Stimulated activated CD8-positive, alpha-beta memory T cell treated with anti-CD3 and anti-CD28 coated beads, Interleukin-7, amount 100 ng/mL, for 1 hour (primary cell): ENCODE measurements around the gene HMG20B.
"Not testable (repeated sequence)": the region's sequence is repeated elsewhere in the genome, so short reads cannot be mapped to it uniquely, and the experiment has no call there.

ENCODE experiments used
- DNase-seq, 2 donors: peaks; one replicate each; pipeline ENCODE4 v3.0.0-alpha.2; 2020; ENCODE audit warnings: low read depth in 2 of 2

HMG20B gene

GRCh38 chr19:3572855-3573161, at the start of gene HMG20B:
TSS of gene HMG20B (plus strand) at chr19:3572944. CDS start at chr19:3573310, 366 bp downstream.
- no peak for DNase-seq

DNA sequence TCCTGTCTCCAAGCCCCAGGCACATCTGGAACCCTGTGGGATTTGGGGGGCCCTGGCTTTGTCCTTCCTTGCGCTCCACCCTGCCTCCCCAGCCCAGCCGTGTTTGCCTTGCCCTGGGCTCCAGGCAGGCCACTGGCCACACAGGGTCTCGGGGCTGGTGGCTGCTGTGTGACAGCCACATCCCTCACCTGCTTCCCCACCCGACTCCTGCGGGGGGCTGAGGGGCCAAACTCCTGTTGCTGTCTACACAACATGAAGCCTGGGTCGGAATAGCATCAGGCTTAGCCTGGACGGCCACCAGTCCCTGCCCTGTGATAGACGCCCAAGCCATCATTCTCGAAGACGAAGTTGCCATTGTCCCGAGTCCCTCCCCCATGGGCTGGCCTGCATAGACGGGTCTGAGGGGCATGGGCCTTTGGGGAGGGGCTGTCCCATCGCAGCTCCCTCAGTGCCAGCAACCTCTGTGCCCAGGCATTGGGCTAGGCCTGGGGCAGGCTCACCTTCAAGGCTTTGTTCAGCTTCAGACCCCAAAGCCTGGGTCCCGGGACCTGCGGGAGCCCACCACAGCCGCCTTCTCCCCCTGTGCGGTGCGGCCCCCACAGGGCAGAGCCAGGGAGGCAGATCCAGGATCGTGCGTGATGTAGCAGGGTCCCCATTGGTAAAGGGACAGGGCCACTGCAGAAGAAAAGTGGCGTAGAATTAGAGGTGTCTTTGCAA, 49.2 kb upstream of the HMG20B start:
- no peak for DNase-seq

GRCh38 chr19:3524078-3524842, 48.5 kb upstream of the HMG20B start:
- DNase-seq: no peak

GRCh38 chr19:3524904-3525451, 47.8 kb upstream of the HMG20B start:
- no peak for DNase-seq

DNA sequence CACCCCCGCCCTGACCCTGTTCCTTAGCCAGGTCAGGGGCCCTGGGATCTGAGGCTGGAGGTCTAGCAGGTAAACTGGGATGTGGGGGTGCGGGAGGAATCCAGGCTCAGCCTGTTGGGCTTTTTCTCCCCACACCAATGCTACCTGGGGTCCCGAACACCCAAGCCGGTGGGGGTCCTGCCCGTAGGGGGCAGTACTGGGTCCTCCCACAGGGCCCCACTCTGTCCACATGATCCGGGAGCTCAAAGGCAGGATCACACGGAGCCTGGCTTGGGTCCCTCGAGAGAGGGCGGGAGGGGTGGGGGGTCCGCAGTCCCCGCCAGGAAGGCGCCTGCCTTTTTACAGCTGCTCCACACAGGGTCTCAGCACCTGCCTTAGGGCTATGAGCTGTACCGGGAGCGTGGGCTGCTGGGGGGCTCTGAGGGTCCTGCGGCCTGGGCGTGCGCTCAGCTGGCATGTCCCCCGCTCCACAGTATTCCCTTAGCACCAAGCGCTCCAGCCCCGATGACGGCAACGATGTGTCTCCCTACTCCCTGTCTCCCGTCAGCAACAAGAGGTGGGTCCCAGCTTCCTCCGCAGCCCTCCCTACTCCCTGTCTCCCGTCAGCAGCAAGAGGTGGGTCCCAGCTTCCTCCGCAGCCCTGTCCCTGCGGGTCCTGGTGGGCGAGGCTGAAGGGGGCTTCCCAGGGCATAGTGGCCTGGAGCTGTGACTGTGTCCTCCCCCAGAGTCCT, 46.1 kb upstream of the HMG20B start:
- no peak for DNase-seq

GRCh38 chr19:3527238-3527910, 45.4 kb upstream of the HMG20B start:
- no peak for DNase-seq

DNA sequence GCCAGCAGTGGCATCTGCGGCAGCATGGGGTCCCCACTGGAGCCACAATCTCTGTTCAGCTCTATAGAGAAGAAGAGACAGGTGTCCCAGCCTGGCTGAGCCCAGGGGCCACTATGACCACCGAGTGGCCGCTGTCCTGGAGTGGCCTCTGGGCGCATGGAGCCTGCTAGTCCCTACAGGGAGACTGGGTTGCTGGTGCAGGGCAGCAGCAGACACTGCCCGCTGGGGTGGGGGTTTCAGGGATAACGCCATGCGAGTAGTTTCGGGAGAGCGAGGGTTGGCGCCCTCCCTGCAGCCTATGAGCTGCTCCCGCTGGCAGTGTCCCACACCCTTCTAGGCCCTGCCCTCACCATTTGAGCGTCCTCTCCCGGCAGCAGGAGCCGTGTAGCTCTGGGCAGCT, 44.7 kb upstream of the HMG20B start:
- DNase-seq: no peak

DNA sequence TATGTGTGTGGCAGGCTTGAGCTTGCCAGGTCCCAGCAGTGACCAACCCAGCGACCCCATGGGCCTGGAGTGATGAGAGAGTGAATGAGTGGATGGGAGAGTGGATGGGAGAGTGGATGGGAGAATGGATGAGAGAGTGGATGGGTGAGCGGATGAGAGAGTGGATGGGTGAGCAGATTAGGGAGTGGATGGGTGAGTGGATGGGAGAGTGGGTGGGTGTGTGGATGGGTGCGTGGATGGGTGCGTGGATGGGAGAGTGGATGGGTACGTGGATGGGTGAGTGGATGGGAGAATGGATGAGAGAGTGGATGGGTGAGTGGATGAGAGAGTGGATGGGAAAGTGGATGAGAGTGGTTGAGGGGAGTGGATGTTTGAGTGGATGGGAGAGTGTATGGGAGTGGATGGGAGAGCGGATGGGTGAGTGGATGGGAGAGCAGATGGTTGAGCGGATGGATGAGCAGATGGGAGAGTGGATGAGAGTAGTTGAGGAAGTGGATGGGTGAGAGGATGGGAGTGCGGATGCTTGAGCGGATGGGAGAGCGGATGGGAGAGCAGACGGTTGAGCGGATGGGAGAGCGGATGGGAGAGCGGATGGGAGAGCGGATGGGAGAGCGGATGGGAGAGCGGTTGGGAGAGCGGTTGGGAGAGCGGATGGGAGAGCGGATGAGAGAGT, 44.1 kb upstream of the HMG20B start:
- DNase-seq: no peak

GRCh38 chr19:3529299-3529698, 43.4 kb upstream of the HMG20B start:
- DNase-seq: not testable (repeated sequence)

GRCh38 chr19:3530389-3530788, 42.4 kb upstream of the HMG20B start:
- no peak for DNase-seq

GRCh38 chr19:3531716-3532115, 41.0 kb upstream of the HMG20B start:
- DNase-seq: no peak

DNA sequence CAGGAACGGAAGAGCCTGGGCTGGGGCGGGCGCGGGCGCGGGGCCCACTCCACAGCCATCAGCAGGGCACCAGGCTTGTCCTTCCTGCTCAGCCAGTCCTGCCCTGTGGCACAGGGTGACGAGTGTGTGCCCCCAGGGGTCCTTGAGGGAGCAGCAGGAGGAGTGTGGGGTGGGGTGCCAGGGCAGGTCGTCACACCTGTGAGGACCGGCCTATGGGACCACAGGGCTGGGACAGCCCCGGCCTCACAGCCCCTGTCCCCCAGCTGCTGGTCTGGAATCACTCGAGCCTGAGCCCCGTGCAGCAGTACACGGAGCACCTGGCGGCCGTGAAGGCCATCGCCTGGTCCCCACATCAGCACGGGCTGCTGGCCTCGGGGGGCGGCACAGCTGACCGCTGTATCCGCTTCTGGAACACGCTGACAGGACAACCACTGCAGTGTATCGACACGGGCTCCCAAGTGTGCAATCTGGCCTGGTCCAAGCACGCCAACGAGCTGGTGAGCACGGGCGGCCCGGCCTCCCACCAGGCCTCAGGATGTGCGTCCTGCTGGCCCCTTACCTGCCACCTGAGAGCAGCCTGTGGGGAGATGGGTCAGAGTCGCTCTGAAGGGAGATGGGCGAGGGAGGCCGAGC, 40.5 kb upstream of the HMG20B start:
- DNase-seq: no peak

DNA sequence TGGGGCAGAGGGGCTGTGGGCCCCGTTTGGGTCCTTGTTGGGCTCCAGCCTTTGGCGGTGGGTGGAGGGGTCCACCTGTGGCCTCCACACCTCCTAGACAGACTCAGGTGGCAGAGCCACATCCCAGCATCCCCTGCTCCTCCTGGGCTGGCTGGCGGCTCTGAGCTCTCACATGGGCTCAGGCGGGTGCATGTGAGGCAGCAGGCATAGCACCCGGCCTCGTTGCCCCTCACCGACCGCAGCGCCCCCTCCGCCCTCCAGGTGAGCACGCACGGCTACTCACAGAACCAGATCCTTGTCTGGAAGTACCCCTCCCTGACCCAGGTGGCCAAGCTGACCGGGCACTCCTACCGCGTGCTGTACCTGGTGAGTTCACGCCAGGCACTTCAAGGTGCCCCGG, 39.7 kb upstream of the HMG20B start:
- DNase-seq: no peak

DNA sequence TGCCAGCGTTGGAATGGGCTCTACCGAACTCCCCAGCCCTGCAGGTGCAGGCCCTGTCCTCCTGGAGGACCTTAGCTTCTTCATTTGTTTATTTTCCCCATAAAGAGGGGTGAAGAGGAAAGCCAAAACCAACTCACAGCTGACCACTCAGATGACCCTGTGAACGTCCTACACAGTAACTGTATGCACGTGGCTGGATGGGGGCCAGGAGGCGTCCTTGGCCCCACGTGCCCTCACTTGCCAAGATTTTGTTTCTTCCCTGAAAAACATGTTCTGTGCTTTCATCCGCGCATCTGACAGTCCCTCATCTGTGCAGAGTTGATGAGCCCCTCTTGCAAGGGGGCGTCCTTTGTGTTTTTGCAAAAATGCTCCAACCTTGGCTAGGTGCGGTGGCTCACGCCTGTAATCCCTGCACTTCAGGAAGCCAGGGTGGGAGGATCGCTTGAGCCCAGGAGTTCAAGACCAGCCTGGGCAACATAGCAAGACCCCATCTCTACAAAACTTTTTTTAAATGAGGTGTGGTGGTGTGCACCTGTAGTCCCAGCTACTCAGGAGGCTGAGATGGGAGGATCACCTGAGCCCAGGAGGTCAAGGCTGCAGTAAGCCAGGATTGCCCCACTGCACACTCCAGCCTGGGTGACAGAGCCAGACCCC, 39.1 kb upstream of the HMG20B start:
- no peak for DNase-seq

- DNase-seq: no peak
Measured at GRCh38 chr19:3534375-3535234, 38.1 kb upstream of the HMG20B start.

DNA sequence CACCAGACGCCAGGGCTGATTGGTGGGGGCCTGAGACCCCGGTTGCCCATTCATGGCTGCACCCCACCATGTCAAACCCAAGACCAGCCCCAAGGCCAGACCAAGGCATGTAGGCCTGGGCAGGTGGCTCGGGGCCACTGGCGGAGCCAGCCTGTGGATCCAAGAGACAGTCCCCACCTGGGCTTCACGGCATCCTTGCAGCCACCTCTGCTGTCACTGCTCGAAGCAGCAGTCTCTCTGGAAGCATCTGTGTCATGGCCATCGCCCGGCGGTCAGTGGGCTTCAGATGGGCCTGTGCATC, 37.6 kb upstream of the HMG20B start:
- no peak for DNase-seq

DNA sequence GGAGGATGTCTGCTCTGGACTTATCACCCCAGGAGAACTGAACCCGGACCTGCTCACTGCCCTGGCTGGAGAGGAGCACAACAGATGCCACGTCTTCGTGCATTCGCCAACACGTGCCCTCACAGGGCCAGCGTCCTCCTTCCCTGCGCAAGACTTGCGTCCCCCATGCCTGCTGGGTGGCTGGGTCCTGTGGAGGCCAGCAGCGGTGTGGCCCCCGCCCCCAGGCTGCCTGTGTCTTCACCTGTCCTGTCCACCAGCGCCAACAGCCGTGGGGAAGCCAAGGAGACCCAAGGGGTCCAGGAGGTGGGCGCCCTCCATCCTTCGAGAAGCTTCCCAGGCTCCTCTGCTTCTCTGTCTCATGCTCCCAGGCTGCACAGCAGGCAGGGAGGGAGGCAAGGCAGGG, 37.2 kb upstream of the HMG20B start:
- DNase-seq: no peak

GRCh38 chr19:3535981-3536380, 36.8 kb upstream of the HMG20B start:
- no peak for DNase-seq

GRCh38 chr19:3536429-3537100, 36.2 kb upstream of the HMG20B start:
- DNase-seq: no peak
